SK-N-SH (cell line): Measurements from ENCODE around the gene SNPH. TPM values are rescaled to one million over a fixed set of nuclear protein-coding genes. Genes with fewer than 3 reads are reported as not detected.

ENCODE experiments used
- CTCF ChIA-PET: fragments of 300-600, 350-600 bp; formaldehyde crosslinking; extraction: SDS; loops from one replicate; lab custom pipeline; 2021; lab: Yijun Ruan, JAX
- POLR2A ChIA-PET: fragments of 350-600 bp; sonication (Branson Sonifier 250); formaldehyde crosslinking; extraction: SDS; loops from one replicate; lab custom pipeline; 2020; ENCODE audit warnings: antibody characterized with exemption, inconsistent platforms; lab: Yijun Ruan, JAX
- DNase-seq: peaks from one replicate; pipeline ENCODE4 v3.0.0; 2012
- H2AFZ ChIP-seq: fragments of 200-600 bp; sonication (generic); 2 replicates; pipeline ENCODE4 v1.8.1; 2016; ENCODE audit warnings: antibody characterized with exemption, mild to moderate bottlenecking, low read depth
- H3F3A ChIP-seq: fragments of 200-600 bp; sonication (generic); replicated peaks from 2 replicates; pipeline ENCODE3; 2016; ENCODE audit warnings: antibody characterized with exemption, mild to moderate bottlenecking; ENCODE audit not compliant: insufficient read depth
- H3K27ac ChIP-seq, 2 experiments: fragments of 200-500 bp in 1 of 2; fragments of 200-600 bp in 1 of 2; sonication (Bioruptor generic) in 1 of 2; sonication (generic), shearing (Covaris generic) in 1 of 2; 2 replicates each; pipeline versions ENCODE4 v1.5.1 to v1.6.1; 2014 to 2016; ENCODE audit warnings: low read depth in 2 of 2, inconsistent platforms in 1 of 2, low read length in 1 of 2, mild to moderate bottlenecking in 1 of 2, mixed read lengths in 1 of 2
- H3K27me3 ChIP-seq: fragments of 200-600 bp; sonication (generic), shearing (Covaris generic); 2 replicates; pipeline ENCODE4 v1.6.1; 2016; ENCODE audit warnings: mixed run types; ENCODE audit not compliant: insufficient read depth
- H3K36me3 ChIP-seq, 2 experiments: fragments of 200-500 bp in 1 of 2; fragments of 200-600 bp in 1 of 2; sonication (Bioruptor generic) in 1 of 2; sonication (generic) in 1 of 2; replicated peaks in 1 of 2; 2 replicates each; pipeline versions ENCODE3 to v1.5.1; 2014 to 2016; ENCODE audit warnings: low read length in 1 of 2, mild to moderate bottlenecking in 1 of 2; ENCODE audit not compliant: insufficient read depth in 2 of 2, control insufficient read depth in 1 of 2
- H3K4me1 ChIP-seq, 2 experiments: fragments of 200-500 bp in 1 of 2; fragments of 200-600 bp in 1 of 2; sonication (Bioruptor generic) in 1 of 2; sonication (generic), shearing (Covaris generic) in 1 of 2; 2 replicates each; pipeline versions ENCODE4 v1.5.1 to v1.6.1; 2014 to 2016; ENCODE audit warnings: low read depth in 1 of 2, low read length in 1 of 2, mixed run types in 1 of 2; ENCODE audit not compliant: insufficient read depth in 2 of 2, control insufficient read depth in 1 of 2
- H3K4me2 ChIP-seq: fragments of 200-600 bp; sonication (generic), shearing (Covaris generic); 2 replicates; pipeline ENCODE4 v1.6.1; 2017; ENCODE audit warnings: mixed run types
- H3K4me3 ChIP-seq, 2 experiments: fragments of 200-500 bp in 1 of 2; fragments of 200-600 bp in 1 of 2; sonication (Bioruptor generic) in 1 of 2; sonication (generic), shearing (Covaris generic) in 1 of 2; 2 replicates each; pipeline versions ENCODE4 v1.5.1 to v1.8.1; 2014 to 2016; ENCODE audit warnings: low read depth in 2 of 2, inconsistent platforms in 1 of 2, low read length in 1 of 2, mild to moderate bottlenecking in 1 of 2, mixed read lengths in 1 of 2, moderate library complexity in 1 of 2
- H3K79me2 ChIP-seq: fragments of 200-600 bp; sonication (generic); 2 replicates; pipeline ENCODE4 v1.8.1; 2017; ENCODE audit warnings: mild to moderate bottlenecking; ENCODE audit not compliant: insufficient read depth
- H3K9ac ChIP-seq: fragments of 200-600 bp; sonication (generic); 2 replicates; pipeline ENCODE4 v1.6.1; 2017; ENCODE audit warnings: mixed run types
- H3K9me2 ChIP-seq: fragments of 200-600 bp; sonication (generic); 2 replicates; pipeline ENCODE4 v1.6.1; 2017; ENCODE audit warnings: mixed run types
- H3K9me3 ChIP-seq: fragments of 200-600 bp; sonication (generic); 2 replicates; pipeline ENCODE4 v1.6.1; 2017; ENCODE audit warnings: mixed run types, mild to moderate bottlenecking, moderate library complexity
- H4K20me1 ChIP-seq: fragments of 200-600 bp; sonication (generic); 2 replicates; pipeline ENCODE4 v1.6.1; 2017; ENCODE audit warnings: mild to moderate bottlenecking, mixed run types; ENCODE audit not compliant: insufficient read depth
- ELF1 ChIP-seq: IDR thresholded peaks from 2 replicates; pipeline ENCODE4 v1.4.0; 2012
- EP300 ChIP-seq, 2 experiments: IDR thresholded peaks; 2 replicates each; pipeline versions ENCODE4 v1.4.0 to v1.6.1; 2012; ENCODE audit warnings: borderline replicate concordance in 1 of 2, low read depth in 1 of 2, low read length in 1 of 2
- EZH2phosphoT487 ChIP-seq: fragments of 200-600 bp; sonication (generic); IDR thresholded peaks from 2 replicates; pipeline ENCODE4 v1.6.1; 2017; ENCODE audit warnings: low read depth, mixed run types, mild to moderate bottlenecking, antibody characterized with exemption, moderate library complexity, borderline replicate concordance
- FOSL2 ChIP-seq: IDR thresholded peaks from 2 replicates; pipeline ENCODE4 v1.4.0; 2012; ENCODE audit warnings: low read depth, mild to moderate bottlenecking, moderate library complexity, borderline replicate concordance
- FOXJ3 ChIP-seq: sonication (generic); formaldehyde crosslinking; IDR thresholded peaks from 2 replicates; pipeline ENCODE4 v1.5.1; 2020; ENCODE audit warnings: mild to moderate bottlenecking, missing genetic modification reagents
- GABPA ChIP-seq: IDR thresholded peaks from 2 replicates; pipeline ENCODE4 v1.4.0; 2012; ENCODE audit warnings: low read depth, mild to moderate bottlenecking
- NRF1 ChIP-seq: IDR thresholded peaks from 2 replicates; pipeline ENCODE4 v1.6.1; 2012; ENCODE audit warnings: low read depth, mild to moderate bottlenecking, low read length
- PBX3 ChIP-seq: IDR thresholded peaks from 2 replicates; pipeline ENCODE4; 2012
- RFX5 ChIP-seq: IDR thresholded peaks from 2 replicates; pipeline ENCODE4 v1.6.1; 2012; ENCODE audit warnings: mild to moderate bottlenecking, improper control_type of control experiment, low read length
- TAF1 ChIP-seq: IDR thresholded peaks from 2 replicates; pipeline ENCODE4 v1.6.1; 2012; ENCODE audit warnings: low read depth, mild to moderate bottlenecking, low read length, moderate library complexity, borderline replicate concordance
- TEAD4 ChIP-seq: IDR thresholded peaks from 2 replicates; pipeline ENCODE4 v1.4.0; 2012; ENCODE audit warnings: mild to moderate bottlenecking, borderline replicate concordance; ENCODE audit not compliant: insufficient read depth
- USF1 ChIP-seq: IDR thresholded peaks from 2 replicates; pipeline ENCODE4 v1.4.0; 2012; ENCODE audit warnings: low read depth, borderline replicate concordance
- WGBS: methylation state at CpG from one replicate; pipeline ENCODE4 v1.1.6; 2017; ENCODE audit warnings: low lambda C conversion rate; 5-methylcytosine and 5-hydroxymethylcytosine counted together
- polyA plus RNA-seq, 3 experiments: library from polyadenylated mRNA; depleted of rRNA; stranded (reverse); fragments of >200 nt; gene quantifications; 2 replicates each; pipeline ENCODE4 v1.2.3, GENCODE V29; 2012
- TF ChIP-seq, protein P1 (sequence below): IDR thresholded peaks from 2 replicates; pipeline ENCODE4 v1.4.0; 2012; ENCODE audit warnings: low read depth, borderline replicate concordance
- TF ChIP-seq, protein P2 (sequence below): IDR thresholded peaks from 2 replicates; pipeline ENCODE4 v1.4.0; 2012; ENCODE audit warnings: low read depth
- TF ChIP-seq, protein P3 (sequence below): fragments of 200-600 bp; sonication (generic); IDR thresholded peaks from 2 replicates; pipeline ENCODE4 v1.6.1; 2017; ENCODE audit warnings: antibody characterized with exemption, mild to moderate bottlenecking, moderate library complexity

SNPH gene
- polyA plus RNA-seq, 1 of the 3 experiments (the other 2 are of a cell fraction) = 2.5 TPM

- Histone ChIP-seq H3K79me2 (no peaks in the 10 kb centered on the region), H3K4me1 (no peaks in the 10 kb centered on the region), H2AFZ (no peak overlapping the region), H3K9me3 (no peaks in the 10 kb centered on the region), H3K9me2 (no peaks in the 10 kb centered on the region), H3F3A (no peaks in the 10 kb centered on the region), H3K36me3 (peaks cover 0 to 7% of the 10 kb centered on the region in 2 experiments), H3K4me3 (no peak overlapping the region), H3K4me2 (no peak overlapping the region), H3K27me3 (no peaks in the 10 kb centered on the region), H3K27ac (no peak overlapping the region), H4K20me1 (no peaks in the 10 kb centered on the region), H3K9ac (no peak overlapping the region)
- ChIA-PET CTCF (interaction anchor here (1.5 kb wide), 2 partner anchors 129 to 158 kb away, joined by 5 to 9 read pairs; partner anchors contain the start of gene NSFL1C), POLR2A (no interaction called here)
- TF ChIP-seq TAF1 (no peak), FOXJ3 (CRISPR knock-in tag) (no peak), USF1 (no peak), RFX5 (no peak), ELF1 (no peak), GABPA (no peak), PBX3 (no peak), FOSL2 (no peak), EP300 (IDR thresholded peaks at IDR 0.05; ENCODE audit: borderline replicate concordance in 1 of 2, low read depth in 1 of 2, low read length in 1 of 2) (no peak)
- TF ChIP-seq, protein P1, sequence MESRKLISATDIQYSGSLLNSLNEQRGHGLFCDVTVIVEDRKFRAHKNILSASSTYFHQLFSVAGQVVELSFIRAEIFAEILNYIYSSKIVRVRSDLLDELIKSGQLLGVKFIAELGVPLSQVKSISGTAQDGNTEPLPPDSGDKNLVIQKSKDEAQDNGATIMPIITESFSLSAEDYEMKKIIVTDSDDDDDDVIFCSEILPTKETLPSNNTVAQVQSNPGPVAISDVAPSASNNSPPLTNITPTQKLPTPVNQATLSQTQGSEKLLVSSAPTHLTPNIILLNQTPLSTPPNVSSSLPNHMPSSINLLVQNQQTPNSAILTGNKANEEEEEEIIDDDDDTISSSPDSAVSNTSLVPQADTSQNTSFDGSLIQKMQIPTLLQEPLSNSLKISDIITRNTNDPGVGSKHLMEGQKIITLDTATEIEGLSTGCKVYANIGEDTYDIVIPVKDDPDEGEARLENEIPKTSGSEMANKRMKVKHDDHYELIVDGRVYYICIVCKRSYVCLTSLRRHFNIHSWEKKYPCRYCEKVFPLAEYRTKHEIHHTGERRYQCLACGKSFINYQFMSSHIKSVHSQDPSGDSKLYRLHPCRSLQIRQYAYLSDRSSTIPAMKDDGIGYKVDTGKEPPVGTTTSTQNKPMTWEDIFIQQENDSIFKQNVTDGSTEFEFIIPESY = no peak
- TF ChIP-seq, protein P2, sequence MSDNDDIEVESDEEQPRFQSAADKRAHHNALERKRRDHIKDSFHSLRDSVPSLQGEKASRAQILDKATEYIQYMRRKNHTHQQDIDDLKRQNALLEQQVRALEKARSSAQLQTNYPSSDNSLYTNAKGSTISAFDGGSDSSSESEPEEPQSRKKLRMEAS = no peak
- 76% methylated on average over 5 of the region's 13 CpGs for WGBS
- no peak for DNase-seq
Observed at GRCh38 chr20:1308067-1308701, 42.1 kb downstream of the SNPH start.

GRCh38 chr20:1308702-1309095 lies 42.6 kb downstream of the SNPH start:
- peaks cover 0 to 7% of the 10 kb centered on the region in 2 experiments for H3K36me3 ChIP-seq
- no peak overlapping the region for H3K4me3 ChIP-seq
- CTCF ChIA-PET = interaction anchor here (1.4 to 1.6 kb wide), 4 partner anchors 26 to 195 kb away, joined by 4 to 9 read pairs (median 5); partner anchors contain the start of gene NSFL1C
- DNase-seq = no peak
- WGBS = 86% methylated on average over 6 of the region's 9 CpGs
- H3F3A ChIP-seq = no peaks in the 10 kb centered on the region
- H3K9me2 ChIP-seq = no peaks in the 10 kb centered on the region
- no peaks in the 10 kb centered on the region for H3K4me1 ChIP-seq
- no peak overlapping the region for H2AFZ ChIP-seq
- no peak overlapping the region for H3K4me2 ChIP-seq
- no peaks in the 10 kb centered on the region for H3K79me2 ChIP-seq
- POLR2A ChIA-PET = no interaction called here
- no peaks in the 10 kb centered on the region for H3K27me3 ChIP-seq
- no peaks in the 10 kb centered on the region for H3K9me3 ChIP-seq
- H3K27ac ChIP-seq = no peak overlapping the region
- H3K9ac ChIP-seq = no peak overlapping the region
- no peaks in the 10 kb centered on the region for H4K20me1 ChIP-seq
- TF ChIP-seq EP300 (IDR thresholded peaks at IDR 0.05; ENCODE audit: borderline replicate concordance in 1 of 2, low read depth in 1 of 2, low read length in 1 of 2) (no peak), PBX3 (no peak), TEAD4 (no peak), EZH2phosphoT487 (no peak), FOSL2 (no peak), FOXJ3 (CRISPR knock-in tag) (no peak), NRF1 (no peak)
- TF ChIP-seq, protein P3, sequence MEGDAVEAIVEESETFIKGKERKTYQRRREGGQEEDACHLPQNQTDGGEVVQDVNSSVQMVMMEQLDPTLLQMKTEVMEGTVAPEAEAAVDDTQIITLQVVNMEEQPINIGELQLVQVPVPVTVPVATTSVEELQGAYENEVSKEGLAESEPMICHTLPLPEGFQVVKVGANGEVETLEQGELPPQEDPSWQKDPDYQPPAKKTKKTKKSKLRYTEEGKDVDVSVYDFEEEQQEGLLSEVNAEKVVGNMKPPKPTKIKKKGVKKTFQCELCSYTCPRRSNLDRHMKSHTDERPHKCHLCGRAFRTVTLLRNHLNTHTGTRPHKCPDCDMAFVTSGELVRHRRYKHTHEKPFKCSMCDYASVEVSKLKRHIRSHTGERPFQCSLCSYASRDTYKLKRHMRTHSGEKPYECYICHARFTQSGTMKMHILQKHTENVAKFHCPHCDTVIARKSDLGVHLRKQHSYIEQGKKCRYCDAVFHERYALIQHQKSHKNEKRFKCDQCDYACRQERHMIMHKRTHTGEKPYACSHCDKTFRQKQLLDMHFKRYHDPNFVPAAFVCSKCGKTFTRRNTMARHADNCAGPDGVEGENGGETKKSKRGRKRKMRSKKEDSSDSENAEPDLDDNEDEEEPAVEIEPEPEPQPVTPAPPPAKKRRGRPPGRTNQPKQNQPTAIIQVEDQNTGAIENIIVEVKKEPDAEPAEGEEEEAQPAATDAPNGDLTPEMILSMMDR = no peak
- TF ChIP-seq, protein P1 = no peak
